Measurements from ENCODE around the gene NFATC1. TPM values are rescaled to one million over a fixed set of nuclear protein-coding genes. Genes with fewer than 3 reads are reported as not detected.

Gene NFATC1
- total RNA-seq, 1 donor from 2014 or later, result 0.49 TPM

Small RNA genes within 50 kb of the gene (small RNA-seq; reads per million reads assigned to genes)
- not detected for gene AC018445.2 (ENCODE audit: low replicate concordance)
